Naive B cell (primary cell): ENCODE data around the gene ACRBP. TPM values are rescaled to one million over a fixed set of nuclear protein-coding genes. Genes with fewer than 3 reads are reported as not detected.

ENCODE experiments used
- ATAC-seq, 2 donors: fragments of 150-1000 bp; cut with Tn5 transposase; 2 replicates each; pipeline ENCODE4 v1.10.0; 2021; ENCODE audit warnings: low read depth in 2 of 2, mild to moderate bottlenecking in 2 of 2, moderate library complexity in 2 of 2
- DNase-seq: peaks from one replicate; pipeline ENCODE4 v3.0.0; 2022
- H3K27ac Mint-ChIP-seq, 6 donors: one replicate each; pipeline ENCODE4 v1.8.0; 2020 to 2022; ENCODE audit warnings: mild to moderate bottlenecking in 6 of 6, mixed read lengths in 6 of 6, moderate library complexity in 5 of 6, inconsistent platforms in 2 of 6
- H3K27me3 Mint-ChIP-seq, 3 donors: one replicate each; pipeline ENCODE4 v1.8.0; 2021 to 2022; ENCODE audit warnings: mixed read lengths in 3 of 3, mild to moderate bottlenecking in 1 of 3
- H3K36me3 Mint-ChIP-seq, 2 donors: one replicate each; pipeline ENCODE4 v1.8.0; 2020 to 2022; ENCODE audit warnings: mixed read lengths in 2 of 2, inconsistent platforms in 1 of 2, mild to moderate bottlenecking in 1 of 2
- H3K4me1 Mint-ChIP-seq, 3 donors: one replicate each; pipeline ENCODE4 v1.8.0; 2020 to 2022; ENCODE audit warnings: mixed read lengths in 3 of 3, inconsistent platforms in 1 of 3, mild to moderate bottlenecking in 1 of 3, moderate library complexity in 1 of 3
- H3K4me3 Mint-ChIP-seq, 8 donors: one replicate each; pipeline ENCODE4 v1.8.0; 2020 to 2022; ENCODE audit warnings: mild to moderate bottlenecking in 8 of 8, mixed read lengths in 8 of 8, moderate library complexity in 8 of 8, inconsistent platforms in 2 of 8
- H3K9me3 Mint-ChIP-seq, 7 donors: one replicate each; pipeline ENCODE4 v1.8.0; 2020 to 2022; ENCODE audit warnings: mixed read lengths in 7 of 7, mild to moderate bottlenecking in 5 of 7, inconsistent platforms in 2 of 7, moderate library complexity in 1 of 7
- polyA plus RNA-seq, 6 donors: library from polyadenylated mRNA; unstranded; fragments of 300-500 nt; fragmentation: Illumina TruSeq; gene quantifications; one replicate each; pipeline ENCODE4 v1.2.3, GENCODE V29; 2021; ENCODE audit warnings: low read depth in 6 of 6

The ACRBP gene
- polyA plus RNA-seq, 6 donors from 2014 or later: 3.8 to 11.0 (median 8.9) TPM

GRCh38 chr12:6643569-6644256 lies 3.5 kb downstream of the ACRBP start:
- H3K4me3 Mint-ChIP-seq: peak overlapping the region in 7 of 8 donors; percentile 40 to 84 (median 69)
- peaks cover 52 to 72% (median 55%) of the 10 kb centered on the region in 3 donors for H3K4me1 Mint-ChIP-seq

GRCh38 chr12:6641131-6641530 lies 6.1 kb downstream of the ACRBP start:
- Mint-ChIP-seq H3K9me3 (peaks cover 0 to 8% (median 0%) of the 10 kb centered on the region in 7 donors), H3K4me1 (peaks cover 64 to 77% (median 64%) of the 10 kb centered on the region in 3 donors), H3K4me3 (peak overlapping the region in 2 of 8 donors; percentile 26 to 28), H3K27me3 (no peaks in the 10 kb centered on the region), H3K36me3 (no peaks in the 10 kb centered on the region), H3K27ac (peak overlapping the region in 2 of 6 donors; percentile 24 to 73)
- DNase-seq (no peak), ATAC-seq (no peak)

More at GRCh38 chr12:6643569-6644256, 3.5 kb downstream of the ACRBP start:
- Mint-ChIP-seq H3K27me3 (no peaks in the 10 kb centered on the region), H3K9me3 (peaks cover 0 to 8% (median 0%) of the 10 kb centered on the region in 7 donors), H3K27ac (peak overlapping the region; percentile 56 to 97 (median 85)), H3K36me3 (peaks cover 0 to 7% of the 10 kb centered on the region in 2 donors)
- peak; percentile 50 to 66 for ATAC-seq
- no peak for DNase-seq

GRCh38 chr12:6640497-6640896 lies 6.7 kb downstream of the ACRBP start:
- no peaks in the 10 kb centered on the region for H3K27me3 Mint-ChIP-seq
- peak overlapping the region in 2 of 6 donors; percentile 75 to 83 for H3K27ac Mint-ChIP-seq
- peaks cover 66 to 82% (median 69%) of the 10 kb centered on the region in 3 donors for H3K4me1 Mint-ChIP-seq

GRCh38 chr12:6639151-6639801 lies 8.0 kb downstream of the ACRBP start:
- ATAC-seq (no peak), DNase-seq (no peak)
- H3K4me3 Mint-ChIP-seq: peak overlapping the region in 4 of 8 donors; percentile 31 to 87 (median 69)
- peaks cover 65 to 85% (median 67%) of the 10 kb centered on the region in 3 donors for H3K4me1 Mint-ChIP-seq
- H3K27me3 Mint-ChIP-seq: no peaks in the 10 kb centered on the region
- H3K36me3 Mint-ChIP-seq: no peaks in the 10 kb centered on the region
- H3K27ac Mint-ChIP-seq: peak overlapping the region in 5 of 6 donors; percentile 14 to 98 (median 79)
- H3K9me3 Mint-ChIP-seq: peaks cover 0 to 6% (median 0%) of the 10 kb centered on the region in 7 donors

More at GRCh38 chr12:6640497-6640896, 6.7 kb downstream of the ACRBP start:
- Mint-ChIP-seq H3K36me3 (no peaks in the 10 kb centered on the region), H3K9me3 (peaks cover 0 to 8% (median 0%) of the 10 kb centered on the region in 7 donors), H3K4me3 (peak overlapping the region in 1 of 8 donors; percentile 66)
- ATAC-seq (no peak), DNase-seq (no peak)

- peak overlapping the region; percentile 79 to 98 (median 92) for H3K27ac Mint-ChIP-seq
- H3K4me3 Mint-ChIP-seq: peak overlapping the region; percentile 31 to 87 (median 71)
- H3K9me3 Mint-ChIP-seq: no peaks in the 10 kb centered on the region
- peak; percentile 57 for DNase-seq
- H3K4me1 Mint-ChIP-seq: peaks cover 59 to 85% (median 67%) of the 10 kb centered on the region in 3 donors
- no peaks in the 10 kb centered on the region for H3K36me3 Mint-ChIP-seq
- H3K27me3 Mint-ChIP-seq: no peaks in the 10 kb centered on the region
- peak; percentile 46 to 47 for ATAC-seq
Observed at GRCh38 chr12:6638305-6638704, 8.9 kb downstream of the ACRBP start.

GRCh38 chr12:6635856-6636531 lies 11.2 kb downstream of the ACRBP start, which contains the start of gene LPAR5:
Gene LPAR5, minus strand, starts transcription at chr12:6635959. Its CDS starts 14,711 bp downstream, at chr12:6621248.
- Mint-ChIP-seq H3K27me3 (no peaks in the 10 kb centered on the region), H3K27ac (peak within 1 kb of the TSS; percentile 91 to 100 (median 96)), H3K36me3 (peaks cover 6 to 7% of the 10 kb centered on the region in 2 donors), H3K4me3 (peak within 1 kb of the TSS; percentile 84 to 98 (median 94)), H3K9me3 (no peaks in the 10 kb centered on the region), H3K4me1 (peaks cover 65 to 87% (median 82%) of the 10 kb centered on the region in 3 donors)
- DNase-seq: peak; percentile 61
- peak; percentile 53 to 63 for ATAC-seq

GRCh38 chr12:6635375-6635855 lies 11.8 kb downstream of the ACRBP start:
- Mint-ChIP-seq H3K27me3 (no peaks in the 10 kb centered on the region), H3K27ac (peak overlapping the region; percentile 91 to 100 (median 95)), H3K4me1 (peaks cover 64 to 87% (median 86%) of the 10 kb centered on the region in 3 donors), H3K36me3 (peaks cover 6 to 11% of the 10 kb centered on the region in 2 donors), H3K4me3 (peak overlapping the region; percentile 84 to 98 (median 94)), H3K9me3 (no peaks in the 10 kb centered on the region)
- ATAC-seq (peak; percentile 22 to 36), DNase-seq (peak; percentile 57)

GRCh38 chr12:6632026-6632983 lies 14.9 kb downstream of the ACRBP start:
- ATAC-seq (peak; percentile 79 to 82), DNase-seq (peak; percentile 79)
- H3K36me3 Mint-ChIP-seq: peaks cover 6 to 11% of the 10 kb centered on the region in 2 donors
- H3K27ac Mint-ChIP-seq: peak overlapping the region; percentile 94 to 100 (median 99)
- peaks cover 56 to 82% (median 77%) of the 10 kb centered on the region in 3 donors for H3K4me1 Mint-ChIP-seq
- H3K27me3 Mint-ChIP-seq: no peaks in the 10 kb centered on the region
- no peaks in the 10 kb centered on the region for H3K9me3 Mint-ChIP-seq
- peak overlapping the region; percentile 84 to 96 (median 94) for H3K4me3 Mint-ChIP-seq

GRCh38 chr12:6631549-6631961 lies 15.7 kb downstream of the ACRBP start:
- H3K27me3 Mint-ChIP-seq: no peaks in the 10 kb centered on the region
- no peaks in the 10 kb centered on the region for H3K9me3 Mint-ChIP-seq
- H3K4me3 Mint-ChIP-seq: peak overlapping the region; percentile 84 to 96 (median 94)
- peaks cover 6 to 11% of the 10 kb centered on the region in 2 donors for H3K36me3 Mint-ChIP-seq
- peaks cover 59 to 84% (median 80%) of the 10 kb centered on the region in 3 donors for H3K4me1 Mint-ChIP-seq
- ATAC-seq: no peak
- peak overlapping the region; percentile 94 to 100 (median 99) for H3K27ac Mint-ChIP-seq
- no peak for DNase-seq

- H3K4me1 Mint-ChIP-seq: peaks cover 54 to 84% (median 79%) of the 10 kb centered on the region in 3 donors
- no peaks in the 10 kb centered on the region for H3K9me3 Mint-ChIP-seq
Observed at GRCh38 chr12:6630736-6631135, 16.5 kb downstream of the ACRBP start.

GRCh38 chr12:6627616-6628015 lies 19.6 kb downstream of the ACRBP start:
- no peaks in the 10 kb centered on the region for H3K9me3 Mint-ChIP-seq
- DNase-seq (peak; percentile 31), ATAC-seq (peak; percentile 17 to 33)
- no peaks in the 10 kb centered on the region for H3K27me3 Mint-ChIP-seq
- H3K36me3 Mint-ChIP-seq: peaks cover 6 to 11% of the 10 kb centered on the region in 2 donors
- H3K4me3 Mint-ChIP-seq: peak overlapping the region; percentile 37 to 90 (median 76)
- H3K27ac Mint-ChIP-seq: peak overlapping the region; percentile 68 to 95 (median 88)
- peaks cover 48 to 68% (median 64%) of the 10 kb centered on the region in 3 donors for H3K4me1 Mint-ChIP-seq

More at GRCh38 chr12:6630736-6631135, 16.5 kb downstream of the ACRBP start:
- Mint-ChIP-seq H3K36me3 (peaks cover 6 to 11% of the 10 kb centered on the region in 2 donors), H3K27ac (peak overlapping the region; percentile 67 to 100 (median 99)), H3K27me3 (no peaks in the 10 kb centered on the region), H3K4me3 (peak overlapping the region; percentile 84 to 96 (median 94))
- ATAC-seq: no peak
- no peak for DNase-seq
